Breast epithelium (tissue), 4 donors: ENCODE measurements around the gene ARHGEF28. TPM values are rescaled to one million over a fixed set of nuclear protein-coding genes. Genes with fewer than 3 reads are reported as not detected.

Experiments
- DNase-seq, 2 donors: peaks; one replicate each; pipeline ENCODE4 v3.0.0-alpha.2; 2019; ENCODE audit warnings: low spot score in 2 of 2
- H3K27ac ChIP-seq, 2 donors: fragments of 200-600 bp; sonication (generic) in 1 of 2; one replicate each; pipeline ENCODE4 v1.5.1; 2016 to 2019; ENCODE audit warnings: mild to moderate bottlenecking in 1 of 2
- H3K27me3 ChIP-seq, 2 donors: fragments of 200-600 bp; sonication (generic) in 1 of 2; one replicate each; pipeline versions ENCODE4 v1.5.1 to v1.6.0; 2017 to 2019; ENCODE audit warnings: control low read depth in 1 of 2, mild to moderate bottlenecking in 1 of 2
- H3K36me3 ChIP-seq: fragments of 200-600 bp; one replicate; pipeline ENCODE4 v1.5.1; 2019
- H3K4me1 ChIP-seq, 2 donors: fragments of 200-600 bp; sonication (generic); one replicate each; pipeline ENCODE4 v1.5.1; 2016 to 2019; ENCODE audit warnings: control low read depth in 1 of 2
- H3K4me3 ChIP-seq, 3 donors: fragments of 200-600 bp; sonication (generic); 1 replicate in 2 of 3; 2 replicates in 1 of 3; pipeline ENCODE4 v1.5.1; 2016 to 2019; ENCODE audit warnings: mild to moderate bottlenecking in 3 of 3, moderate library complexity in 2 of 3
- H3K9me3 ChIP-seq, 2 donors: fragments of 200-600 bp; sonication (generic) in 1 of 2; one replicate each; pipeline ENCODE4 v1.5.1; 2016 to 2019; ENCODE audit warnings: control low read depth in 1 of 2
- CTCF ChIP-seq, 3 donors: fragments of 450-650 bp; IDR thresholded peaks; one replicate each; pipeline ENCODE4 v1.5.1; 2016 to 2017; ENCODE audit warnings: antibody characterized with exemption in 3 of 3, mild to moderate bottlenecking in 3 of 3, moderate library complexity in 3 of 3
- POLR2A ChIP-seq: fragments of 450-650 bp; IDR thresholded peaks from one replicate; pipeline ENCODE4 v1.6.1; 2016; ENCODE audit warnings: antibody characterized with exemption, mild to moderate bottlenecking, moderate library complexity
- POLR2AphosphoS5 ChIP-seq, 3 donors: sonication (generic); formaldehyde crosslinking; IDR thresholded peaks; one replicate each; pipeline ENCODE4 v1.6.1; 2017; ENCODE audit warnings: antibody characterized with exemption in 3 of 3
- intact Hi-C: fragments of 100-400 bp; cut with DNase I; formaldehyde crosslinking; loops from one replicate; pipeline ENCODE4 v1.15.1; 2023; ENCODE audit warnings: low total_unique reads
- total RNA-seq, 3 donors: library from RNA; depleted of rRNA; stranded (reverse); fragments of >200 nt; gene quantifications; one replicate each; pipeline ENCODE4 v1.1.0, GENCODE V29; 2016

ARHGEF28 gene
- total RNA-seq, 3 donors from 2014 or later: 11.4 to 65.4 (median 31.5) TPM

DNA sequence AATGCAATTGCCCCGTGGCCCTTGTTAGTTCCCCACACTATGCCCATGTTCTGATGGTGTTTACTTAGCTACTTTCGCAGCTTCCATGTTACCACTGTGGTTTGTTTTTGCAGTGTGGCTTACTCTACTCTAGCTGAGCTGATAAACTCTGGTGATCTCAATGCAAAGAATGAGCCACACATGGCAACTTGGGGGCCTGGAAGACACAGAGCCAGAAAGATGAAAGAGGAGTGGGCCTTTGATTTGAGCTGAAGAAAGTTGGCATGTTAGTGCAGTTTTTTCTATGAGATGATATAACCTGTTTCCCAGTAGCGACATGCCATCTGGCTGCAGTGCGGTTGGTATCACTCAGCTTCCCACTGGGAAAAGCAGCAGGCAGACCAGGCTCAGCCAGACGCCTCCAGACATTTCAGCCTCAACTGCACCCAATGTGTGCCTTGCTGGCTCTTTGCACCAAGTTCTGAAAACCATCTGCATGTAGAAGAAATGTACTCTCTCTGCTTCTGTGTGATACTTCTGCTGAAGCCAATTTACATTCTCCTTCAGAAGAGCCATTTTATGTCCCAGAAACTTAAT, 329.4 kb downstream of the ARHGEF28 start:
- Histone ChIP-seq H3K27ac (no peak overlapping the region), H3K4me1 (no peaks in the 10 kb centered on the region), H3K36me3 (no peaks in the 10 kb centered on the region), H3K9me3 (no peaks in the 10 kb centered on the region), H3K4me3 (no peak overlapping the region), H3K27me3 (no peaks in the 10 kb centered on the region)
- intact Hi-C loops: no loop called here
- no peak for DNase-seq
- TF ChIP-seq POLR2AphosphoS5 (IDR thresholded peaks at IDR 0.05) (no peak), CTCF (IDR thresholded peaks at IDR 0.05) (no peak), POLR2A (no peak)

- Histone ChIP-seq H3K27me3 (no peaks in the 10 kb centered on the region), H3K4me1 (peaks cover 0 to 2% of the 10 kb centered on the region in 2 donors), H3K9me3 (no peaks in the 10 kb centered on the region), H3K27ac (no peak overlapping the region), H3K36me3 (no peaks in the 10 kb centered on the region), H3K4me3 (no peak overlapping the region)
- TF ChIP-seq POLR2A: no peak
- TF ChIP-seq CTCF (IDR thresholded peaks at IDR 0.05): no peak
- no peak for TF ChIP-seq POLR2AphosphoS5 (IDR thresholded peaks at IDR 0.05)
- DNase-seq: no peak
- intact Hi-C loops: no loop called here
Observed at GRCh38 chr5:73957397-73958001, 331.5 kb downstream of the ARHGEF28 start.

- Histone ChIP-seq H3K4me1 (peaks cover 0 to 3% of the 10 kb centered on the region in 2 donors), H3K36me3 (no peaks in the 10 kb centered on the region), H3K4me3 (no peak overlapping the region), H3K27me3 (no peaks in the 10 kb centered on the region), H3K9me3 (no peaks in the 10 kb centered on the region), H3K27ac (no peak overlapping the region)
- no peak for TF ChIP-seq POLR2AphosphoS5 (IDR thresholded peaks at IDR 0.05)
- TF ChIP-seq POLR2A: no peak
- no peak for TF ChIP-seq CTCF (IDR thresholded peaks at IDR 0.05)
- no peak for DNase-seq
- intact Hi-C loops: no loop called here
Observed at GRCh38 chr5:73958037-73958436, 332.0 kb downstream of the ARHGEF28 start.

DNA sequence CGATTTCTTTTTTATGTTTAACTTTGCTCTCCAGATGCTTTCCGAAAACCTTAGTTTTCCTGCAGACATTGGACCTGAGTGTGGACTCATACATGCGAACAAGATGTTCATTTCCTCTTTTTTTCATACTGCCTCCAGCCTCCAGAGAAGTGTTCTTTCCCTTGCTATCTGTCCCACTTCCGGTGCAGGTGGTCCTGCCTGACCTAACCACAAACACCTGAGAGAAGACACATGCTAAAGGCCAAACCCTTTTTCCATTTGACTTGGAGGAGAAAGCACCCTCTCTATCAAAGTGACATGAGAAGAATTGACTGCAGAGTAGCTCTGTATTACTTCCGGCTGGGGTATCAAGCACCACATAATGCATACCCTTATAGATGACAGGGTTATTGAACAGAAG, 334.0 kb downstream of the ARHGEF28 start:
- Histone ChIP-seq H3K4me3 (no peak overlapping the region), H3K4me1 (peaks cover 0 to 3% of the 10 kb centered on the region in 2 donors), H3K27me3 (no peaks in the 10 kb centered on the region), H3K36me3 (no peaks in the 10 kb centered on the region), H3K27ac (no peak overlapping the region), H3K9me3 (no peaks in the 10 kb centered on the region)
- TF ChIP-seq POLR2AphosphoS5 (IDR thresholded peaks at IDR 0.05) (no peak), POLR2A (no peak), CTCF (IDR thresholded peaks at IDR 0.05) (no peak)
- intact Hi-C loops: no loop called here
- no peak for DNase-seq

DNA sequence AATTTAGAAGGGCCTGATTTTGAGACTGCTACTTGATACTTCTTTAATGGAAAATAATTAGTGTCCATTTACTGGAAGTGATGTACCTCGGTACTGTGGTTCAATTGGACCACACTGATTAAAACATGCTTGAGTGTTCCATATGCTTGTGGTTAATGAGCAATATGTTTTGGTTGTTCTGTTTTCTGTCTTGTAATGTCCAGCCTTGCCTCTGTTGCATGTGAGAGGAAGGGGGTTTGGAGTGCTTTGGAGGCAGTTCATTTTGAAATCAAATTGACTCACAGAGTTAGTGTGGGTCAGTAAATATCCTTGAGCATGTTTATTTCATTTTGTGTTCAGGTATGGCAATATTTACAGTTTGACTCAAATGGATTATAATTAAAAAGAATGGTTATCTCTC, 334.4 kb downstream of the ARHGEF28 start:
- peaks cover 0 to 3% of the 10 kb centered on the region in 2 donors for H3K4me1 ChIP-seq
- no peak overlapping the region for H3K4me3 ChIP-seq
- no peaks in the 10 kb centered on the region for H3K36me3 ChIP-seq
- TF ChIP-seq POLR2A: no peak
- no peaks in the 10 kb centered on the region for H3K9me3 ChIP-seq
- H3K27ac ChIP-seq: no peak overlapping the region
- intact Hi-C loops: no loop called here
- no peaks in the 10 kb centered on the region for H3K27me3 ChIP-seq
- DNase-seq: no peak
